Hepatic stellate cell (primary cell): ENCODE measurements around the gene CYP46A1.

Experiments
- DNase-seq: peaks from one replicate; pipeline ENCODE4 v3.0.0; 2011; ENCODE audit warnings: low spot score

The CYP46A1 gene

GRCh38 chr14:99674064-99674650 lies 9.9 kb upstream of the CYP46A1 start:
- no peak for DNase-seq

- DNase-seq: no peak
Observed at GRCh38 chr14:99674776-99675381, 9.2 kb upstream of the CYP46A1 start.

GRCh38 chr14:99675382-99675835 lies 8.7 kb upstream of the CYP46A1 start:
- DNase-seq: no peak

GRCh38 chr14:99675951-99676350 lies 8.1 kb upstream of the CYP46A1 start:
- no peak for DNase-seq

GRCh38 chr14:99676657-99677056 lies 7.4 kb upstream of the CYP46A1 start:
- no peak for DNase-seq

GRCh38 chr14:99677231-99678140 lies 6.6 kb upstream of the CYP46A1 start:
- DNase-seq: no peak

- DNase-seq: no peak
Observed at GRCh38 chr14:99678198-99678597, 5.9 kb upstream of the CYP46A1 start.

- no peak for DNase-seq
Observed at GRCh38 chr14:99679111-99679510, 5.0 kb upstream of the CYP46A1 start.

- no peak for DNase-seq
Observed at GRCh38 chr14:99679543-99679942, 4.6 kb upstream of the CYP46A1 start.

GRCh38 chr14:99679996-99680395 lies 4.1 kb upstream of the CYP46A1 start:
- no peak for DNase-seq

- DNase-seq: no peak
Observed at GRCh38 chr14:99681101-99681831, 2.8 kb upstream of the CYP46A1 start.

- DNase-seq: no peak
Observed at GRCh38 chr14:99681832-99682148, 2.3 kb upstream of the CYP46A1 start.

GRCh38 chr14:99682809-99683618 lies 1.1 kb upstream of the CYP46A1 start:
- DNase-seq: peak; percentile 91

- no peak for DNase-seq
Observed at GRCh38 chr14:99684410-99684934, 374 bp downstream of the CYP46A1 start.

GRCh38 chr14:99685151-99685591 lies 1.1 kb downstream of the CYP46A1 start:
- DNase-seq: no peak

GRCh38 chr14:99685596-99685995 lies 1.5 kb downstream of the CYP46A1 start:
- DNase-seq: no peak

GRCh38 chr14:99686557-99687283 lies 2.6 kb downstream of the CYP46A1 start:
- DNase-seq: no peak

- DNase-seq: no peak
Observed at GRCh38 chr14:99687284-99688209, 3.4 kb downstream of the CYP46A1 start.

GRCh38 chr14:99688210-99688581 lies 4.1 kb downstream of the CYP46A1 start:
- DNase-seq: no peak

- no peak for DNase-seq
Observed at GRCh38 chr14:99688629-99689028, 4.5 kb downstream of the CYP46A1 start.
